ES-I3 (cell line): ENCODE data around the gene RBMS2.
"Not testable (repeated sequence)": the region's sequence is repeated elsewhere in the genome, so short reads cannot be mapped to it uniquely, and the experiment has no call there.

Experiments
- H3K36me3 ChIP-seq: 2 replicates; pipeline ENCODE4 v1.6.1; 2013; ENCODE audit warnings: mild to moderate bottlenecking, low read length, control low read depth, moderate library complexity; ENCODE audit not compliant: insufficient read depth
- H3K4me1 ChIP-seq: 2 replicates; pipeline ENCODE4 v1.6.1; 2013; ENCODE audit warnings: mild to moderate bottlenecking, control low read depth, low read length; ENCODE audit not compliant: insufficient read depth
- H3K9ac ChIP-seq: 2 replicates; pipeline ENCODE4 v1.6.1; 2013; ENCODE audit warnings: low read depth, mild to moderate bottlenecking, low read length, moderate library complexity
- H3K9me3 ChIP-seq: 2 replicates; pipeline ENCODE4 v1.6.1; 2013; ENCODE audit warnings: mild to moderate bottlenecking, low read length, moderate library complexity; ENCODE audit not compliant: control insufficient read depth, insufficient read depth

The RBMS2 gene

DNA sequence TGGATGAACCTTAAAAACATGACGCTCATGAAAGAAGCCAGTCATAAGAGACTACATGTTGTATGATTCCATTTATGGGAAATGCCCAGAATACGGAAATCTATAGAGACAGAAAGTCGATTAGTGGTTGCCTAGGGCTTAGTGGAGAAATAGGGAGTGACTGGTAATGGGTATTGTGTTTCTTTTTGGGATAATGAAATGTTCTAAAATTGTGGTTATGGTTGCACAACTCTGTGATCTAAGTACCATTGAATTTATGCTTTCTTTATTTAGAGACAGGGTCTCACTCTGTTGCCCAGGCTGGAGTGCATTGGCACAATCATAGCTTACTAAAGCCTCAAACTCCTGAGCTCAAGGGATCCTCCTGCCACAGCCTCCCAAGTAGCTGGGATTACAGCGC, 8.0 kb downstream of the RBMS2 start:
- Histone ChIP-seq H3K36me3 (no peaks in the 10 kb centered on the region), H3K4me1 (peaks cover 32% of the 10 kb centered on the region), H3K9ac (no peak overlapping the region), H3K9me3 (no peaks in the 10 kb centered on the region)

GRCh38 chr12:56530390-56531055, 8.9 kb downstream of the RBMS2 start:
- no peaks in the 10 kb centered on the region for H3K36me3 ChIP-seq
- peaks cover 32% of the 10 kb centered on the region for H3K4me1 ChIP-seq
- H3K9me3 ChIP-seq = no peaks in the 10 kb centered on the region
- H3K9ac ChIP-seq = no peak overlapping the region

GRCh38 chr12:56537546-56537945, 15.9 kb downstream of the RBMS2 start:
- H3K9ac ChIP-seq = no peak overlapping the region
- no peaks in the 10 kb centered on the region for H3K9me3 ChIP-seq
- no peaks in the 10 kb centered on the region for H3K36me3 ChIP-seq
- no peaks in the 10 kb centered on the region for H3K4me1 ChIP-seq

- Histone ChIP-seq H3K4me1 (no peaks in the 10 kb centered on the region), H3K9ac (no peak overlapping the region), H3K36me3 (no peaks in the 10 kb centered on the region)
These were observed 20.0 kb downstream of the RBMS2 start for GRCh38 chr12:56541631-56542030.

GRCh38 chr12:56542164-56542563, 20.5 kb downstream of the RBMS2 start:
- no peaks in the 10 kb centered on the region for H3K4me1 ChIP-seq
- no peaks in the 10 kb centered on the region for H3K36me3 ChIP-seq
- H3K9ac ChIP-seq = no peak overlapping the region
- no peaks in the 10 kb centered on the region for H3K9me3 ChIP-seq

More at GRCh38 chr12:56541631-56542030, 20.0 kb downstream of the RBMS2 start:
- H3K9me3 ChIP-seq = no peaks in the 10 kb centered on the region

GRCh38 chr12:56545023-56545604, 23.5 kb downstream of the RBMS2 start:
- no peaks in the 10 kb centered on the region for H3K4me1 ChIP-seq
- no peak overlapping the region for H3K9ac ChIP-seq
- H3K9me3 ChIP-seq = no peaks in the 10 kb centered on the region
- no peaks in the 10 kb centered on the region for H3K36me3 ChIP-seq

DNA sequence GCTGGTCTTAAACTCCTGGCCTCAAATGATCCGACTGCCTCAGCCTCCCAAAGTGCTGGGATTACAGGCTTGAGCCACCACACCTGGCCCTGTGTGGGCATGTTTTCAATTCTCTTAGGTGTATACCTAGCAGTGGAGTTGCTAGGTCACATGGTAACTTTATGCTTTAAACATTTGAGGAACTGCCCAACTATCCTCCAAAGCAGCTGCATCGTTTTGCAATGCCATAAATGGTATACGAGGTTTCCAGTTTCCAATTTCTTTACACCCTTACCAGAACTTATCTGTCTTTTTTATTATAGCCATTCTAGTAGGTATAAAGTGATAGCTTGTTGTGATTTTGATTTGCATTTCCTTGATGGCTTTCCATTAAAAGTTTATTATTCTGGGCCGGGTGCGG, 25.1 kb downstream of the RBMS2 start:
- no peaks in the 10 kb centered on the region for H3K4me1 ChIP-seq
- no peaks in the 10 kb centered on the region for H3K9me3 ChIP-seq
- H3K9ac ChIP-seq = no peak overlapping the region
- H3K36me3 ChIP-seq = no peaks in the 10 kb centered on the region

DNA sequence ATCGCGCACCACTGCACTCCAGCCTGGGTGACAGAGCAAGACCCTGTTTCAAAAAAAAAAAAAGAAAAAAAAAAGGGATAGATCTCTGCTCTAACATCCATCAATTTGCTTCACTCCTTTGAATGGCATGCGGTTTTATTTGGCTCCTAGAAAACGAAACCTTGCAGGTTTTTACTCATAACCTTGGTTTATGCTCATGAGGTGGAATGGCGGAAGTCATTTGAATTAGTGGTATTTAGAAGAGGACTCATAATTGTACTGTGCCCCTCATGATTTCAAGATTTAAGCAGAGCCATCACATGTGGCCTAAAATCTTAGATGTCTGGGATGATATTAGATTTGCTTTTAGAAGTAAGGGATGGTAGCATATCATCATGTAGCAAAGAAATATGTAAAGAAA, 29.4 kb downstream of the RBMS2 start:
- Histone ChIP-seq H3K9ac (no peak overlapping the region), H3K9me3 (no peaks in the 10 kb centered on the region), H3K36me3 (no peaks in the 10 kb centered on the region; the same call in 1 of the 2 replicates), H3K4me1 (no peaks in the 10 kb centered on the region)

GRCh38 chr12:56565510-56566101, 44.0 kb downstream of the RBMS2 start:
- Histone ChIP-seq H3K4me1 (peaks cover 9% of the 10 kb centered on the region), H3K9ac (no peak overlapping the region), H3K36me3 (peaks cover 7% of the 10 kb centered on the region), H3K9me3 (no peaks in the 10 kb centered on the region)

DNA sequence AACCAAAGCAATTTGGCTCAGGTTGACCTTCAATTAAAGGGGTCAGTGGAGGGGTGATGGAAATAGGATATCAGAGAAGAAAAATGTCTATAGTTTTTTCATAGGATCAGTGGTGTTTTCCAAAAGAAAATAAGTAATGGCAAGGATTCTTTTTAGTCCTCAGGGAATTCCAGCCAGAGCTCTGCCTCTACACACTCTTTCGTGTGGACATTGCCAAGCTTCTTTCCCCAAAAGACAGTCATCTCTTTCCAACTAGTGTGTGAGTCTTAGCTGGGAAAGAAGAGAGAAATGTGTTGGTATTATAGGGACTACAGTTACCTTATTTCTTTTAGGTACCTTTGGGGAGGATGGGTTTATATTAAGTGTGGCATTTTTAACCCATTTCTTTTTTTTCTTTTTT, 46.5 kb downstream of the RBMS2 start:
- no peaks in the 10 kb centered on the region for H3K9me3 ChIP-seq
- peaks cover 7% of the 10 kb centered on the region for H3K36me3 ChIP-seq
- H3K4me1 ChIP-seq = peaks cover 9% of the 10 kb centered on the region

DNA sequence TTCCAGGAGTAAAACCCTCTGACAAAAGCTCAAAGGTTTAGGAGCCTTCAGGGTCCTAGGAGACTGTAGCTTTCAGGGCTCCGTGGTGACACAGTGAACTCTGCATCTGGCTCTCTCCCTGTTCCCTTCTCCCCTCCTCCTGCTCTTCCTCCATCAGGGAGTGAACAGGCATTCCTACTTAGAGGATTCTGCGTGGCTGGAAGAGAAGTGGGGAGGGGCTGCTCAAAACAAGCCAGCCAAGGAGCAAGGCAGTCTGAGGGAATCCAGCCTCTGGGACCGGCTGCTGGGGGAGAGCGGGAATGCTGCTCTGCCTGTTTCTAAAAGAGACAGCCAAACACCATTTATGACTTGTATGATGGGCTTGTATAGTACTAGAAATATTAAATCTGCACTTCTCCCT, 49.5 kb downstream of the RBMS2 start:
- Histone ChIP-seq H3K9me3 (no peaks in the 10 kb centered on the region), H3K4me1 (no peaks in the 10 kb centered on the region), H3K9ac (no peak overlapping the region), H3K36me3 (peaks cover 13% of the 10 kb centered on the region)

More for the DNA sequence above, 46.5 kb downstream of the RBMS2 start:
- H3K9ac ChIP-seq = no peak overlapping the region

- H3K4me1 ChIP-seq = no peaks in the 10 kb centered on the region
- H3K9ac ChIP-seq = no peak overlapping the region
- H3K36me3 ChIP-seq = peaks cover 14% of the 10 kb centered on the region
- H3K9me3 ChIP-seq = no peaks in the 10 kb centered on the region
These were observed 50.7 kb downstream of the RBMS2 start for GRCh38 chr12:56572288-56572687.

DNA sequence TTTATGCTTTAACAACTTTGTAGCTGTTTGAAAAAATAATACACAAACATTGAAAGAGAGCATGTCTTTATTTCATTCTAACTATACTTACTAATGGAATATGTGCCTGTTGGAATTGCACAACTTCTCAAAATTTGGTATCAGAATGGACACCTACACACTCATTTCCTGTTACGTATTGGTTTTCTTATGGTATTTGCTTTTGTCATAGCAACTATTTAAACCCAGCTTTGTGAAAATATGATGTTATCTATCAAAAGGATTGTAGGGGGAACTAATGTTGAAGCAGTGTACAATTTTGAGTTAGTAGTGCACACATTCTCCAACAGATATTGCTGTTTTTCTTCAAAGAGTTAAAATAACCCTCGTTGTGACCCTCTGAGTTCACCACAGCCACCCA, 52.6 kb downstream of the RBMS2 start:
- H3K9me3 ChIP-seq = no peaks in the 10 kb centered on the region
- H3K36me3 ChIP-seq = peaks cover 10% of the 10 kb centered on the region
- H3K4me1 ChIP-seq = no peaks in the 10 kb centered on the region
- H3K9ac ChIP-seq = no peak overlapping the region

DNA sequence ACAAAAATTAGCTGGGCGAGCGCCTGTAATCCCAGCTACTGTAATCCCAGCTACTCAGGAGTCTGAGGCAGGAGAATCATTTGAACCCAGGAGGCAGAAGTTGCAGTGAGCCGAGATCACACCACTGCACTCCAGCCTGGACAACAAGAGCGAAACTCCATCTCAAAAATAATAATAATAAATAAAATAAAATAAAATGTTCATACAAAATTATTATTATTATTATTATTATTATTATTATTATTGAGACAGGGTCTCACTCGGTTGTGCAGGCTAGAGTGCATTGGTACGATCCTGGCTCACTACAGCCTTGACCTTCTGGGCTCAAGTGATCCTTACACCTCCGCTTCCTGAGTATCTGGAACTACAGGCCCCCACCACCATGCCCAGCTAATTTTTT, 55.6 kb downstream of the RBMS2 start:
- not testable (repeated sequence) for H3K9ac ChIP-seq, H3K9me3 ChIP-seq
- Histone ChIP-seq H3K4me1 (peaks cover 10% of the 10 kb centered on the region), H3K36me3 (peaks cover 13% of the 10 kb centered on the region)

- Histone ChIP-seq H3K36me3 (peaks cover 15% of the 10 kb centered on the region; the same call in 1 of the 2 replicates), H3K4me1 (peaks cover 12% of the 10 kb centered on the region)
These were observed 57.4 kb downstream of the RBMS2 start for GRCh38 chr12:56578983-56579546.

More at GRCh38 chr12:56578983-56579546, 57.4 kb downstream of the RBMS2 start:
- H3K9me3 ChIP-seq = no peaks in the 10 kb centered on the region
- H3K9ac ChIP-seq = no peak overlapping the region
